Aorta (tissue), 5 donors: ENCODE results near the gene SPACA6. TPM values are rescaled to one million over a fixed set of nuclear protein-coding genes. Genes with fewer than 3 reads are reported as not detected.

Source experiments
- ATAC-seq: fragments of 200-7000 bp; cut with Tn5 transposase; one replicate; pipeline ENCODE4 v1.9.1; 2022; ENCODE audit warnings: moderate library complexity; ENCODE audit not compliant: low FRiP score
- DNase-seq, 2 donors: peaks; one replicate each; pipeline ENCODE4 v3.0.0-alpha.2; 2020
- H3K27ac ChIP-seq, 2 donors: one replicate each; pipeline ENCODE4 v1.5.1; 2013; ENCODE audit warnings: low read length in 2 of 2, mild to moderate bottlenecking in 2 of 2, moderate library complexity in 2 of 2, control low read depth in 1 of 2, inconsistent platforms in 1 of 2, low read depth in 1 of 2
- H3K27me3 ChIP-seq, 2 donors: one replicate each; pipeline ENCODE4 v1.6.1; 2013; ENCODE audit warnings: control low read depth in 1 of 2, low read length in 1 of 2, mild to moderate bottlenecking in 1 of 2, moderate library complexity in 1 of 2; ENCODE audit not compliant: insufficient read depth in 2 of 2, control insufficient read depth in 1 of 2
- H3K36me3 ChIP-seq, 2 donors: one replicate each; pipeline ENCODE4 v1.6.1; 2013; ENCODE audit warnings: control low read depth in 1 of 2, low read length in 1 of 2, mild to moderate bottlenecking in 1 of 2; ENCODE audit not compliant: insufficient read depth in 2 of 2, control insufficient read depth in 1 of 2
- H3K4me1 ChIP-seq, 2 donors: one replicate each; pipeline ENCODE4 v1.6.1; 2013; ENCODE audit warnings: low read length in 2 of 2, control low read depth in 1 of 2, mild to moderate bottlenecking in 1 of 2, moderate library complexity in 1 of 2; ENCODE audit not compliant: insufficient read depth in 2 of 2, control insufficient read depth in 1 of 2
- H3K4me3 ChIP-seq, 2 donors: one replicate each; pipeline ENCODE4 v1.5.1; 2013; ENCODE audit warnings: low read length in 2 of 2, control low read depth in 1 of 2, mild to moderate bottlenecking in 1 of 2
- H3K9me3 ChIP-seq: one replicate; pipeline ENCODE4 v1.6.1; 2013; ENCODE audit warnings: mild to moderate bottlenecking, low read length; ENCODE audit not compliant: control insufficient read depth
- WGBS, 2 donors: extraction: QIAGEN DNeasy Blood & Tissue Kit; methylation state at CpG; one replicate each; pipeline ENCODE4 v1.1.7; 2013; 5-methylcytosine and 5-hydroxymethylcytosine counted together
- intact Hi-C, 2 donors: fragments of 100-400 bp; cut with DNase I; formaldehyde crosslinking; loops; one replicate each; pipeline versions ENCODE4 v1.14.2 to v1.15.0; 2022
- polyA plus RNA-seq, 2 donors: library from polyadenylated mRNA; stranded (reverse); fragments of 200-250 nt; gene quantifications; one replicate each; pipeline ENCODE4 v1.2.3, GENCODE V29; 2013
- total RNA-seq, 2 donors: library from RNA; stranded (reverse); fragmentation: NEBNext Ultra II Directional; extraction: Animal tissue kit (Norgen Biotek cat#: 25700); gene quantifications; one replicate each; pipeline ENCODE4 v1.2.1, GENCODE V29; 2021
- donor health status: healthy with polysubstance abuse.
- donor health status: Bipolar disorder and iron deficiency.
- donor health status: DM: no; HTN: no; CAD: no.
- donor health status: DM: no; HTN: no; CAD: no.
- donor health status: DM: yes; HTN: yes; CAD: no.

The SPACA6 gene
- total and polyA plus RNA-seq, 4 donors: 21.3 to 103 (median 45.2) TPM

- DNase-seq (no peak), ATAC-seq (no peak)
- Histone ChIP-seq H3K27me3 (no peaks in the 10 kb centered on the region), H3K4me1 (no peaks in the 10 kb centered on the region), H3K9me3 (no peaks in the 10 kb centered on the region), H3K36me3 (peaks cover 0 to 3% of the 10 kb centered on the region in 2 donors), H3K4me3 (no peak overlapping the region), H3K27ac (no peak overlapping the region)
- 91 to 95% methylated on average over 5 of the region's 5 CpGs for WGBS, 2 donors
- intact Hi-C loops: no loop called here
Observed at GRCh38 chr19:51698296-51698695, 5.2 kb downstream of the SPACA6 start.

- intact Hi-C loops: no loop called here
- DNase-seq: no peak
- Histone ChIP-seq H3K9me3 (no peaks in the 10 kb centered on the region), H3K27me3 (no peaks in the 10 kb centered on the region), H3K27ac (no peak overlapping the region), H3K4me1 (no peaks in the 10 kb centered on the region), H3K36me3 (peaks cover 0 to 3% of the 10 kb centered on the region in 2 donors), H3K4me3 (no peak overlapping the region)
- no peak for ATAC-seq
- WGBS, 2 donors: 92 to 94% methylated on average over 5 of the region's 5 CpGs
Observed at GRCh38 chr19:51699170-51699569, 6.0 kb downstream of the SPACA6 start.

GRCh38 chr19:51701468-51702100, 8.5 kb downstream of the SPACA6 start:
- H3K27me3 ChIP-seq: no peaks in the 10 kb centered on the region
- no peaks in the 10 kb centered on the region for H3K9me3 ChIP-seq
- intact Hi-C loops: loop anchor here in 1 of 2 donors (5.0 kb wide), 1 partner anchor 334 kb away; the partner anchor contains the start of genes CLDND2 and ETFB
- H3K36me3 ChIP-seq: no peaks in the 10 kb centered on the region
- 74 to 80% methylated on average over 12 of the region's 12 CpGs for WGBS, 2 donors
- no peak for ATAC-seq
- no peaks in the 10 kb centered on the region for H3K4me1 ChIP-seq
- H3K4me3 ChIP-seq: no peak overlapping the region
- no peak overlapping the region for H3K27ac ChIP-seq
- no peak for DNase-seq

GRCh38 chr19:51702103-51702824, 9.1 kb downstream of the SPACA6 start:
- Histone ChIP-seq H3K9me3 (no peaks in the 10 kb centered on the region), H3K4me3 (no peak overlapping the region), H3K36me3 (no peaks in the 10 kb centered on the region), H3K4me1 (no peaks in the 10 kb centered on the region), H3K27ac (peak overlapping the region in 1 of 2 donors; percentile 14), H3K27me3 (no peaks in the 10 kb centered on the region)
- intact Hi-C loops: loop anchor here in 1 of 2 donors (5.0 kb wide), 1 partner anchor 335 kb away; the partner anchor contains the start of genes CLDND2 and ETFB
- 34 to 39% methylated on average over 27 of the region's 27 CpGs for WGBS, 2 donors
- peak; percentile 84 to 94 for DNase-seq
- peak; percentile 76 for ATAC-seq

- Histone ChIP-seq H3K36me3 (no peaks in the 10 kb centered on the region), H3K27me3 (no peaks in the 10 kb centered on the region), H3K27ac (peak overlapping the region in 1 of 2 donors; percentile 66), H3K9me3 (no peaks in the 10 kb centered on the region), H3K4me1 (no peaks in the 10 kb centered on the region), H3K4me3 (no peak overlapping the region)
- intact Hi-C loops: loop anchor here in 1 of 2 donors (1.0 to 5.0 kb wide), 2 partner anchors 13 to 336 kb away; partner anchors contain the start of genes CLDND2 and ETFB
- ATAC-seq (peak; percentile 24), DNase-seq (peak; percentile 64 to 82)
- WGBS, 2 donors: 56 to 58% methylated on average over 45 to 46 of the region's 46 CpGs
Observed at GRCh38 chr19:51702825-51703574, 9.9 kb downstream of the SPACA6 start.

GRCh38 chr19:51703575-51704515, 10.7 kb downstream of the SPACA6 start:
- ATAC-seq (peak; percentile 96), DNase-seq (peak; percentile 98 to 100)
- no peaks in the 10 kb centered on the region for H3K4me1 ChIP-seq
- no peaks in the 10 kb centered on the region for H3K36me3 ChIP-seq
- H3K9me3 ChIP-seq: no peaks in the 10 kb centered on the region
- H3K4me3 ChIP-seq: peak overlapping the region; percentile 6 to 28
- H3K27ac ChIP-seq: peak overlapping the region in 1 of 2 donors; percentile 69
- no peaks in the 10 kb centered on the region for H3K27me3 ChIP-seq
- intact Hi-C loops: loop anchor here in 1 of 2 donors (1.0 to 5.0 kb wide), 2 partner anchors 14 to 337 kb away; partner anchors contain the start of genes CLDND2 and ETFB
- 3% methylated on average over 68 to 74 of the region's 74 CpGs for WGBS, 2 donors

- WGBS, 2 donors: 51 to 57% methylated on average over 4 of the region's 4 CpGs
- no peaks in the 10 kb centered on the region for H3K36me3 ChIP-seq
- no peaks in the 10 kb centered on the region for H3K27me3 ChIP-seq
- peak overlapping the region in 1 of 2 donors; percentile 69 for H3K27ac ChIP-seq
- no peak for ATAC-seq
- no peaks in the 10 kb centered on the region for H3K4me1 ChIP-seq
- no peak for DNase-seq
- no peaks in the 10 kb centered on the region for H3K9me3 ChIP-seq
- intact Hi-C loops: loop anchor here in 1 of 2 donors (5.0 kb wide), 1 partner anchor 337 kb away; the partner anchor contains the start of genes CLDND2 and ETFB
- peak overlapping the region; percentile 6 to 10 for H3K4me3 ChIP-seq
Observed at GRCh38 chr19:51704626-51705025, 11.5 kb downstream of the SPACA6 start.
